Sigmoid colon (tissue), 4 donors: ENCODE measurements around the gene TBL3.

Experiments used
- CTCF ChIP-seq, 4 experiments: fragments of 450-650 bp in 3 of 4; fragments of 200-600 bp in 1 of 4; IDR thresholded peaks; one replicate each; pipeline ENCODE4 v1.5.1; 2016 to 2019; ENCODE audit warnings: antibody characterized with exemption in 4 of 4, mild to moderate bottlenecking in 3 of 4, moderate library complexity in 2 of 4
- EP300 ChIP-seq, 4 donors: sonication (generic); formaldehyde crosslinking; IDR thresholded peaks; one replicate each; pipeline ENCODE4 v1.6.1; 2017; ENCODE audit warnings: antibody characterized with exemption in 4 of 4
- POLR2AphosphoS5 ChIP-seq, 4 donors: sonication (generic); formaldehyde crosslinking; IDR thresholded peaks; one replicate each; pipeline ENCODE4 v1.6.1; 2017; ENCODE audit warnings: antibody characterized with exemption in 4 of 4

GRCh38 chr16:1942047-1942809 is 29.6 kb upstream of the TBL3 start:
- TF ChIP-seq CTCF (IDR thresholded peaks at IDR 0.05) (no peak), POLR2AphosphoS5 (IDR thresholded peaks at IDR 0.05) (peak in 1 of 4 donors; percentile 16), EP300 (IDR thresholded peaks at IDR 0.05) (no peak)
